Stimulated activated CD8-positive, alpha-beta memory T cell treated with anti-CD3 and anti-CD28 coated beads, Interleukin-4, amount 100 ng/mL, for 4 hours (primary cell): ENCODE results near the gene PIGS.
"Not testable (repeated sequence)": the region's sequence is repeated elsewhere in the genome, so short reads cannot be mapped to it uniquely, and the experiment has no call there.

Experiments
- DNase-seq, 2 donors: peaks; one replicate each; pipeline ENCODE4 v3.0.0-alpha.2; 2020; ENCODE audit warnings: low read depth in 2 of 2, low spot score in 1 of 2

The PIGS gene

GRCh38 chr17:28532050-28532960 lies 39.0 kb downstream of the PIGS start:
- no peak for DNase-seq

GRCh38 chr17:28530926-28531325 lies 40.4 kb downstream of the PIGS start:
- no peak for DNase-seq

DNA sequence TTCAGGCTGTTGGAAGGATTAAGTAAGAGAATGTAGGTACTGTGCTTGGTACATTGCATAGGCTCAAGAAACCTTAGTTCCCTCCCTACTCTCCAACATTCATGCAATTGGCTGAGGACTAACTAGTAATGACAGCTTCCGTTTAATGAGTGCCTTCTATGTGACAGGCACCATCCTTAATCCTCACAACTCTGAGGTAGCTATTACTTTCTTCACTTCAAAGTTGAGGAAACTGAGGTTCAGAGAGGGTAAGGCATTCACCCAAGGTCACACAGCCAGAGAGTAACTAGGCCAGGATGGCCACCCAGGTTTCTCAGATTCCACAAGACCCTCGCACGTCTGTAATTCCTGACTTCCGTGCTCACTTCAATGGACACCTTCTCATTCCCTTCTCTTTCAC lies 41.1 kb downstream of the PIGS start:
- no peak for DNase-seq

DNA sequence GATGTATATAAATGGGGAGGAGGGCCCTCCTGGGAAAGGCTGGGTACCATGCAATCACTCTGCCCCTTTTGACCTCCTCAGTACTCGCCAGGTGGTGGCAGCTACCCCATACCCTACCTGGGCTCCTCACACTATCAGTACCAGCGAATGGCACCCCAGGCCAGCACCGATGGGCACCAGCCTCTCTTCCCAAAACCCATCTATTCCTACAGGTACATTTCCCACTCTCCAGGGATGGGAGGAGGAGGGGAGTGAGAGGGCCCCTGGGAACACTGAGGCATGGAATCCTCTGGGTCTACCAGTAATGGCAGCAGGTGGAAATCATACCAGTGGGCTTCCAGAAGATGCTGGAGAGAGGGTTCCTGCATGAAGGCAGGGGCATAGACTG lies 42.3 kb downstream of the PIGS start:
- no peak for DNase-seq

DNA sequence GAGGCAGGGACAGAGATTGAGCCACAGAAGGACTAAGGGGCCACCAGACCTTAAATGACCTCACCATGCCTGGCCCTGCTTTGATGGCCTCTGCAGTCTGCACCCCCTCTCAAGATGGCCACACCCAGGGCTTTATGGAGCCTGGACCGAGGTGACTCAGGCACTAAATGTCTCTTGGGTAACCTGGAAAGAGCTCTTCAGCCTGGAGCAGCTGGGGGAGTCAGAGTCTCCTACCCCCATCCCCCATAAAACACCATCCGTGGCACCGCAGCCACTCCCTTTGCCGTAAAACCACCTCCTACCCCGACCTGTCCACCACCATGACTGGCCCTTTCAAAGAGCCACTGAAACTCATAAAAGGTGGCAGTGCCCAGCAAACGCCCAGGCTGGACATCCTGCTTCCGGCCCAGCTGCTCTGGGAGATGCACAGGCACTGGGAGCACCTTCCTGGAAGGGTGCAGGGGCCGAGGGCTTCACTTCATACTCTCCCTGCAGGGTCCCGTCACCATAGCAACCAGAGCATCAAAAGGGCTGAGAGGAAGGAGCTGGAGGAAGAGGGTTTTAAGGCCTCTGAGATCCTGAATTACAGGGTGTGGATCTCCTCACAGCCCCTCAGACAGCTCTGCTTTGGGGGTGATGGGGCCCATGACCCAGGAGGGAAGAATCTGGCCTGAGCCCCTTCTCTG lies 42.9 kb downstream of the PIGS start:
- no peak for DNase-seq

DNA sequence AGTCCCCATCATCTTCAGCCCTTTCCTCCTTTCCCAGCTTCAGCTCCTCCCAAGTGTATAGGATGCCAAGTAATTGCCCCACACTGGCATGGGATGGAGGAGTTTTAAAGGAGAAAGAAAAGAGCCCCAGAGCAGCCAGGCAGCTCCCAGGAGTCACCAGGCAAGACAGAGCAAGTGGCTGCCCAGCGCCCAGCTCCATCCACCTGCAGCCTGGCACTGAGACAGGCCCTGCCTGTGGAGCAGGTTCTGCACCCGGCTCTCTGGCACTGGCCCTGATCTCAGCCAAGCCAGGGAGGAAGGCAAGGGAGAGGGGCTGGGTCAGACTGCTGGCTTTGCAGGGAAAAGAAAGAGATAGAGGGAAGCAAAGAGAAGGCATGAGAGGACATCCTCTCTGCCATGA lies 43.5 kb downstream of the PIGS start:
- DNase-seq, result no peak

- no peak for DNase-seq
These were observed 44.1 kb downstream of the PIGS start for GRCh38 chr17:28527181-28527681.

- no peak for DNase-seq
These were observed 44.9 kb downstream of the PIGS start for GRCh38 chr17:28526381-28526780.

- DNase-seq, result no peak
These were observed 46.6 kb downstream of the PIGS start for GRCh38 chr17:28524476-28525424.

GRCh38 chr17:28523876-28524275 lies 47.4 kb downstream of the PIGS start:
- DNase-seq, result no peak

GRCh38 chr17:28523186-28523585 lies 48.1 kb downstream of the PIGS start:
- no peak for DNase-seq

DNA sequence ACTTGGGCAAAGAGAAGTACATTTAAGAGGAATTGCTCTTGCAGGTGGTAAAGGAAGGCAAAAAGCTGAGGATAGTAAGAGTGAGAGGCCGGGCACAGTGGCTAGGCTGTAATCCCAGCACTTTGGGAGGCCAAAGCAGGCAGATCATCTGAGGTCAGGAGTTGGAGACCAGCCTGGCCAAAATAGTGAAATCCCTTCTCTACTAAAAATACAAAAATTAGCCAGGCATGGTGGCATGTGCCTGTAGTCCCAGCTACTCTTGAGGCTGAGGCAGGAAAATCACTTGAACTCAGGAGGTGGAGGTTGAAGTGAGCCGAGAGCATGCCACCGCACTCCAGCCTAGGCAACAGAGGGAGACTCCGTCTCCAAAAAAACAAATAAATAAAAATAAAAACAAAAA lies 49.0 kb downstream of the PIGS start:
- DNase-seq, result not testable (repeated sequence)

- DNase-seq, result no peak
These were observed 49.8 kb downstream of the PIGS start for GRCh38 chr17:28521311-28522085.

- no peak for DNase-seq
These were observed 50.6 kb downstream of the PIGS start for GRCh38 chr17:28520687-28521086.

DNA sequence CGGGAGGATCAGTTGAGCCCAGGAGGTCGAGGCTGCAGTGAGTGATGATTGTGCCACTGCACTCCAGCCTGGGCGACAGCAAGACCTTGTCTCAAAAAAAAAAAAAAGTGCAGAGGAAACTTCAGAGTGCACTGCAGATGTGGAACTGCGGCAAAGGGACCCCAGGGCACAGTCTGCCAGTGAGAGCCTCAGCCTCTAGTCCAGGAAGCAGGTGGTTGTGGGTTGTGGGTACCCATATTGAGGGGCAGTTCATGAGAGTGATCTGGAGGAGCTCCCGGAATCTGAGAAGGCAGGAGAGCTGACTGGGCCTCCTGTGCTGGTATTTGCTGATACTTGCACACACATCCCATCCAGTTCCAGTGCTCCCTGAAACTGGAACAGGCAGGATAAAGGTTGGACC lies 52.1 kb downstream of the PIGS start:
- no peak for DNase-seq

DNA sequence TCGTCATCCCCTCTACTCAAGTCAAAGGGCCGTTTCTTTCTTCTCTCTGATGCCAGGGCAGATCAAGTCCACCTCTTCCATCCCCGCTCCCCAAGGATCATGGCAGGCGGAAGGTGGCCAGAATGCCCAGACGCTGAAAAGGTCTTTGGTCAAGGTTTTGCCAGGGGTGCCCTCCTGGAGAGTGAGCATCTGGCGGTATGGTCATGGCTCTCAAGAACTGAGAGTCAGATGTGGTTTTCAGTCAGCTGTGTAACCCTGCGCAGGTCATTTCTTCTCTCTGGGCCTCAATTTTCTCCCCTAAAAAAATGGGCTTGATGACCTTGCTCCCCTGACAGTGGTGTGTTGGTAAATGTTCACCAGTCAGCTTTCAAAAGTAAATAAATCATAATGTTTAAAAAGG lies 52.7 kb downstream of the PIGS start:
- no peak for DNase-seq

DNA sequence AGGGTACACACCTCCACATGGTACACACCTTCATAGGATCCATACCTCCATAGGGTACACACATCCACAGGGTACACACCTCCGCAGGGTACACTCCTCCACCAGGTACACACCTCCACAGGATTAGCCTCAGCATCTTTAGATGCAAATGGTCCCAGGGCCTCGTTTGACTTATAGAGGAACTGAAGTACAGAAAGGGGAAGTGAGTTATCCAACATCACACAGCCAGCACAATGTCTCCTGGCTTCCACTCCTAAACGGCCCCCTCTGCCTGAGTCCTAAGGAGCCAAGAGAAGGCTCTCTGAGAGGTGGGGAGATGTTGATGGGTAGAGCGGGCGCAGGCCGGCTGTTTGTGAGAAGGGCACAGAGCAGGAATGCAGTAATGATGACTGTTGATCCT lies 53.2 kb downstream of the PIGS start:
- no peak for DNase-seq

- DNase-seq, result no peak
These were observed 55.8 kb downstream of the PIGS start for GRCh38 chr17:28515518-28515917.

- no peak for DNase-seq
These were observed 56.7 kb downstream of the PIGS start for GRCh38 chr17:28514561-28515002.

- DNase-seq, result no peak
These were observed 57.8 kb downstream of the PIGS start for GRCh38 chr17:28513476-28513875.
